Measurements from ENCODE around the gene UGT3A2. TPM values are rescaled to one million over a fixed set of nuclear protein-coding genes. Genes with fewer than 3 reads are reported as not detected.

The UGT3A2 gene
- under 1 TPM in 1 of 2 donors, not detected in 1; 0.18 TPM for total RNA-seq
- long read RNA-seq, result 0 reads

GRCh38 chr5:36066540-36067210, at the start of gene UGT3A2:
TSS of gene UGT3A2 (minus strand) at chr5:36066882. CDS start at chr5:36066789, 93 bp downstream.
- no peak for DNase-seq
- peak in 1 of 2 donors; percentile 47 for ATAC-seq
- intact Hi-C loops (cut with DNase I), result no loop called here

GRCh38 chr5:36111238-36111637, 44.6 kb upstream of the UGT3A2 start:
- intact Hi-C loops (cut with DNase I), result no loop called here
- no peak for ATAC-seq
- DNase-seq, result no peak

- no peak for DNase-seq
- intact Hi-C loops (cut with DNase I), result no loop called here
- no peak for ATAC-seq
Measured at GRCh38 chr5:36108758-36109460, 42.2 kb upstream of the UGT3A2 start.

- ATAC-seq, result no peak
- no peak for DNase-seq
- intact Hi-C loops (cut with DNase I), result no loop called here
Measured at GRCh38 chr5:36105819-36106218, 39.1 kb upstream of the UGT3A2 start.

- ATAC-seq, result no peak
- intact Hi-C loops (cut with DNase I), result no loop called here
- no peak for DNase-seq
Measured at GRCh38 chr5:36099748-36100147, 33.1 kb upstream of the UGT3A2 start.

GRCh38 chr5:36096486-36096885, 29.8 kb upstream of the UGT3A2 start:
- intact Hi-C loops (cut with DNase I), result no loop called here
- ATAC-seq, result no peak
- no peak for DNase-seq

GRCh38 chr5:36089989-36090388, 23.3 kb upstream of the UGT3A2 start:
- DNase-seq (no peak), ATAC-seq (no peak)
- intact Hi-C loops (cut with DNase I), result no loop called here

- intact Hi-C loops (cut with DNase I), result no loop called here
- no peak for DNase-seq
- ATAC-seq, result peak in 1 of 2 donors; percentile 70
Measured at GRCh38 chr5:36079200-36079781, 12.6 kb upstream of the UGT3A2 start.

- intact Hi-C loops (cut with DNase I), result no loop called here
- no peak for DNase-seq
- no peak for ATAC-seq
Measured at GRCh38 chr5:36078430-36078829, 11.7 kb upstream of the UGT3A2 start.

GRCh38 chr5:36073595-36074216, 7.0 kb upstream of the UGT3A2 start:
- no peak for DNase-seq
- ATAC-seq, result peak in 1 of 2 donors; percentile 41
- intact Hi-C loops (cut with DNase I), result no loop called here

GRCh38 chr5:36070687-36071571, 4.2 kb upstream of the UGT3A2 start:
- intact Hi-C loops (cut with DNase I), result no loop called here
- ATAC-seq (peak in 1 of 2 donors; percentile 27), DNase-seq (no peak)

- intact Hi-C loops (cut with DNase I), result no loop called here
Measured at GRCh38 chr5:36068751-36069281, 2.1 kb upstream of the UGT3A2 start.

GRCh38 chr5:36066001-36066539, 612 bp downstream of the UGT3A2 start:
- no peak for DNase-seq
- ATAC-seq, result no peak
- intact Hi-C loops (cut with DNase I), result no loop called here

More at GRCh38 chr5:36068751-36069281, 2.1 kb upstream of the UGT3A2 start:
- no peak for DNase-seq
- ATAC-seq, result no peak

- intact Hi-C loops (cut with DNase I), result no loop called here
- ATAC-seq (no peak), DNase-seq (no peak)
Measured at GRCh38 chr5:36060420-36060887, 6.2 kb downstream of the UGT3A2 start.

- no peak for ATAC-seq
- no peak for DNase-seq
- intact Hi-C loops (cut with DNase I), result no loop called here
Measured at GRCh38 chr5:36059571-36060419, 6.9 kb downstream of the UGT3A2 start.

GRCh38 chr5:36058776-36059175, 7.9 kb downstream of the UGT3A2 start:
- DNase-seq, result no peak
- intact Hi-C loops (cut with DNase I), result no loop called here
- ATAC-seq, result no peak

GRCh38 chr5:36057386-36057785, 9.3 kb downstream of the UGT3A2 start:
- DNase-seq (no peak), ATAC-seq (no peak)
- intact Hi-C loops (cut with DNase I), result no loop called here

Data from left cardiac atrium (tissue), 4 donors.